Right cardiac atrium (tissue), 5 donors: ENCODE measurements around the gene AP3S2. TPM values are rescaled to one million over a fixed set of nuclear protein-coding genes. Genes with fewer than 3 reads are reported as not detected.

ENCODE experiments used
- ATAC-seq, 2 donors: fragments of 200-7000 bp; cut with Tn5 transposase; one replicate each; pipeline versions ENCODE4 v1.8.0 to v1.9.1; 2020; ENCODE audit warnings: moderate library complexity in 2 of 2, mild to moderate bottlenecking in 1 of 2
- DNase-seq, 3 donors: peaks; one replicate each; pipeline ENCODE4 v3.0.0-alpha.2; 2020
- H3K27ac ChIP-seq: one replicate; pipeline ENCODE4 v1.5.1; 2013; ENCODE audit warnings: mild to moderate bottlenecking, low read length, control low read depth, moderate library complexity
- H3K27me3 ChIP-seq: one replicate; pipeline ENCODE4 v1.6.1; 2013; ENCODE audit not compliant: control insufficient read depth, insufficient read depth
- H3K4me1 ChIP-seq: one replicate; pipeline ENCODE4 v1.6.1; 2013; ENCODE audit warnings: low read length; ENCODE audit not compliant: control insufficient read depth, insufficient read depth
- H3K4me3 ChIP-seq: one replicate; pipeline ENCODE4 v1.5.1; 2013; ENCODE audit warnings: low read length, control low read depth
- H3K9me3 ChIP-seq: one replicate; pipeline ENCODE4 v1.6.1; 2013; ENCODE audit warnings: low read length; ENCODE audit not compliant: control insufficient read depth
- WGBS: extraction: QIAGEN DNeasy Blood & Tissue Kit; methylation state at CpG from one replicate; pipeline ENCODE4 v1.1.7; 2013; 5-methylcytosine and 5-hydroxymethylcytosine counted together
- intact Hi-C, 4 donors: fragments of 100-400 bp; cut with DNase I; formaldehyde crosslinking; loops; one replicate each; pipeline versions ENCODE4 v1.11.0 to v1.14.0; 2022 to 2023
- polyA plus RNA-seq: library from polyadenylated mRNA; stranded (reverse); fragments of 200-250 nt; gene quantifications from one replicate; pipeline ENCODE4 v1.2.3, GENCODE V29; 2013
- total RNA-seq, 4 donors: library from RNA; stranded (reverse); fragmentation: NEBNext Ultra II Directional; extraction: Animal tissue kit (Norgen Biotek cat#: 25700); gene quantifications; one replicate each; pipeline ENCODE4 v1.2.1, GENCODE V29; 2021
- donor health status: healthy with polysubstance abuse.
- donor health status: DM: no; HTN: yes; CAD: no.
- donor health status: DM: no; HTN: no; CAD: no.
- donor health status: DM: no; HTN: yes; CAD: no; lungs with severe emphysema.
- donor health status: DM: yes; HTN: yes; CAD: no.

Gene AP3S2
- total and polyA plus RNA-seq, 5 donors = 28.8 to 42.6 (median 40.2) TPM

- H3K4me1 ChIP-seq = no peaks in the 10 kb centered on the region
- H3K27ac ChIP-seq = no peak overlapping the region
- DNase-seq (no peak), ATAC-seq (no peak)
- intact Hi-C loops = loop anchor here in 1 of 4 donors (10.0 kb wide), 1 partner anchor 137 kb away; no protein-coding TSS in a partner anchor
- no peaks in the 10 kb centered on the region for H3K9me3 ChIP-seq
- H3K27me3 ChIP-seq = no peaks in the 10 kb centered on the region
- no peak overlapping the region for H3K4me3 ChIP-seq
- 67% methylated on average over 4 of the region's 4 CpGs for WGBS
Observed at GRCh38 chr15:89917442-89918101, 23.8 kb upstream of the AP3S2 start.

DNA sequence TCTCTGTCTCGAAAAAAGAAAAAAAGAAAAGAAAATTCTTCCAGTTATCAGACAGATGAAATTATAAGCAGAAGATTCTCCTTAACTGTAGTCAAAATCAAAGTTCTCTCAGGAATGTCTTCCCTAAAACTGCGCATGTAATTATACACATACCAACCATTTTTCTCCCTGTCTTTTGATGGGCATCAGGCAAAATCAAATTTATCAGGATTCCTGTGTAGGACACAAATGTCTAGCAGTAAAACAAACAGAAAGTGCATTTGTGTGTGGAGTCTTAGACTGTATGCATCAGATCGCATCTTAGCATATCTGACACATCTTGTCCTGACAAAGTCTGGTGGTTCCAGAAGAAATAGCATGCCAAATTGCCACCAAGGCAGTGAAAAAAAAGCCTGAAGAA, 22.9 kb upstream of the AP3S2 start:
- no peak for ATAC-seq
- H3K4me3 ChIP-seq = no peak overlapping the region
- H3K27me3 ChIP-seq = no peaks in the 10 kb centered on the region
- no peak overlapping the region for H3K27ac ChIP-seq
- 66% methylated on average over 3 of the region's 3 CpGs for whole genome bisulfite sequencing
- H3K9me3 ChIP-seq = no peaks in the 10 kb centered on the region
- no peak for DNase-seq
- H3K4me1 ChIP-seq = no peaks in the 10 kb centered on the region
- intact Hi-C loops = loop anchor here in 1 of 4 donors (10.0 kb wide), 1 partner anchor 138 kb away; no protein-coding TSS in a partner anchor

GRCh38 chr15:89912674-89913396, 19.0 kb upstream of the AP3S2 start, which contains the start of gene ARPIN:
TSS of gene ARPIN (minus strand) at chr15:89912952. CDS start at chr15:89912835, 117 bp downstream.
- intact Hi-C loops = loop anchor here in 1 of 4 donors (10.0 kb wide), 1 partner anchor 142 kb away; no protein-coding TSS in a partner anchor
- peak; percentile 73 to 87 (median 87) for DNase-seq
- 6% methylated on average over 57 of the region's 57 CpGs for WGBS
- H3K27ac ChIP-seq = peak within 1 kb of the TSS; percentile 22
- no peaks in the 10 kb centered on the region for H3K27me3 ChIP-seq
- peak within 1 kb of the TSS; percentile 72 for H3K4me3 ChIP-seq
- ATAC-seq = peak; percentile 91 to 92
- H3K9me3 ChIP-seq = no peaks in the 10 kb centered on the region
- no peaks in the 10 kb centered on the region for H3K4me1 ChIP-seq

- H3K4me3 ChIP-seq = peak overlapping the region; percentile 72
- DNase-seq (peak; percentile 55 to 81 (median 79)), ATAC-seq (peak; percentile 86 to 89)
- H3K27me3 ChIP-seq = no peaks in the 10 kb centered on the region
- intact Hi-C loops = loop anchor here in 1 of 4 donors (10.0 kb wide), 1 partner anchor 143 kb away; no protein-coding TSS in a partner anchor
- no peak overlapping the region for H3K27ac ChIP-seq
- H3K9me3 ChIP-seq = no peaks in the 10 kb centered on the region
- H3K4me1 ChIP-seq = no peaks in the 10 kb centered on the region
- WGBS = 3% methylated on average over 36 of the region's 36 CpGs
Observed at GRCh38 chr15:89912145-89912673, 18.4 kb upstream of the AP3S2 start.

- Histone ChIP-seq H3K27me3 (no peaks in the 10 kb centered on the region), H3K9me3 (no peaks in the 10 kb centered on the region), H3K4me3 (no peak overlapping the region), H3K4me1 (no peaks in the 10 kb centered on the region), H3K27ac (no peak overlapping the region)
- 76% methylated on average over 6 of the region's 6 CpGs for WGBS
- ATAC-seq (no peak), DNase-seq (no peak)
- intact Hi-C loops = loop anchor here in 1 of 4 donors (10.0 kb wide), 1 partner anchor 144 kb away; no protein-coding TSS in a partner anchor
Observed at GRCh38 chr15:89910891-89911626, 17.3 kb upstream of the AP3S2 start.

GRCh38 chr15:89909611-89910010, 15.8 kb upstream of the AP3S2 start:
- 47% methylated on average over 2 of the region's 2 CpGs for WGBS
- intact Hi-C loops = loop anchor here in 2 of 4 donors (10.0 kb wide), 2 partner anchors 145 to 165 kb away; no protein-coding TSS in a partner anchor
- no peak for ATAC-seq

DNA sequence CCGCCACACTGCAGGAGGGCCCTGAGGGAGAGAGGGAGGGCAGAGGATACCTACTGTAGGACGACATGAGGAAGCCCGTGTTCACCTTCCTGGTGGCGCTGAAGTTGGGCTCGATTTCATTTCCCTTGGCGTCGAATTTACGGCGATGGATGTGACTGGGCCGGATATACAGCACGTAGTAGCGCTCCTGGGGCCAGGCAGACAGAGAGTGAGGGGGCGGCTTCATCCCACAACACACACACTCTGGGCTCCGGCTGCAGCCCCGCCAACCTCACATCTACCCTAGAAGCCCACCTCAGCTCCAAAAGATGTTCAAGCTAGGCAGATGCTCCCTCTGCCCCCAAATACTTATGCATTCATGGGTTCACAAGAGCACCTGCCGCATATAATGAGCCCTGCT, 14.4 kb upstream of the AP3S2 start:
- intact Hi-C loops = loop anchor here in 1 of 4 donors (10.0 kb wide), 1 partner anchor 167 kb away; no protein-coding TSS in a partner anchor
- no peak for ATAC-seq
- no peaks in the 10 kb centered on the region for H3K9me3 ChIP-seq

More at GRCh38 chr15:89909611-89910010, 15.8 kb upstream of the AP3S2 start:
- no peak overlapping the region for H3K27ac ChIP-seq
- no peaks in the 10 kb centered on the region for H3K27me3 ChIP-seq
- H3K9me3 ChIP-seq = no peaks in the 10 kb centered on the region
- H3K4me3 ChIP-seq = no peak overlapping the region
- no peaks in the 10 kb centered on the region for H3K4me1 ChIP-seq
- DNase-seq = no peak

GRCh38 chr15:89907289-89907688, 13.5 kb upstream of the AP3S2 start:
- DNase-seq = no peak
- intact Hi-C loops = loop anchor here in 1 of 4 donors (10.0 kb wide), 1 partner anchor 168 kb away; no protein-coding TSS in a partner anchor
- Histone ChIP-seq H3K4me1 (no peaks in the 10 kb centered on the region), H3K4me3 (no peak overlapping the region), H3K27me3 (no peaks in the 10 kb centered on the region), H3K9me3 (no peaks in the 10 kb centered on the region), H3K27ac (no peak overlapping the region)
- no peak for ATAC-seq
- WGBS = 93% methylated on average over 7 of the region's 7 CpGs

More for the DNA sequence above, 14.4 kb upstream of the AP3S2 start:
- Histone ChIP-seq H3K4me3 (no peak overlapping the region), H3K27me3 (no peaks in the 10 kb centered on the region), H3K27ac (no peak overlapping the region), H3K4me1 (no peaks in the 10 kb centered on the region)
- DNase-seq = no peak
- 93% methylated on average over 16 of the region's 16 CpGs for WGBS

DNA sequence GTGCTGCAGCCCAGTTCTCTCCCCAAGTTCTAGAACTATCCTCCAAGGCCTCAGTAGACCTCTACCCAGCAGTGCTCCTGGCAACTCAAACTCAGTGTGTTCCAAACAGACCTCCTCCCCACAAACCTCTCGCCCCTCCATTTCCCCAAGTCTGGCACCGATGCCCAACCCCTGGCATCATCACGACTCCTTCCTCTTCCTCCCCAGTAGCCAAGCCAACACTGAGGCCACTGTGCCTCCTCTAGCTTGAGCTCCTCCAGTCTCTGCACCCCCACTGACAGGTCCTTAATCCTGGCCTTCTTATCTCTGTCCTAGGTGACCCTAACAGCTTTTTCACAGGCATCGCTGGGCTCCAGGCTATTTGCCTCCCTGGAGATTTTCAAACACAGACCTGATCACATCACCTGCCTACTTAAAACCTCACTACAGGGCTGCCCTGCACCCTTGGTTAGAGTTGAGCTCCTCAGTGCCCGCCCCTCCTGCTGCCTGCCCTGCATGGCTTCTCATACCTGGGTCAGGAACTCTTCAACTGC, 12.1 kb upstream of the AP3S2 start:
- DNase-seq (no peak), ATAC-seq (no peak)
- H3K4me1 ChIP-seq = peaks cover 3% of the 10 kb centered on the region
- no peaks in the 10 kb centered on the region for H3K9me3 ChIP-seq
- WGBS = 93% methylated on average over 5 of the region's 5 CpGs
- no peaks in the 10 kb centered on the region for H3K27me3 ChIP-seq
- intact Hi-C loops = loop anchor here in 1 of 4 donors (10.0 kb wide), 1 partner anchor 169 kb away; no protein-coding TSS in a partner anchor
- no peak overlapping the region for H3K27ac ChIP-seq
- H3K4me3 ChIP-seq = no peak overlapping the region

DNA sequence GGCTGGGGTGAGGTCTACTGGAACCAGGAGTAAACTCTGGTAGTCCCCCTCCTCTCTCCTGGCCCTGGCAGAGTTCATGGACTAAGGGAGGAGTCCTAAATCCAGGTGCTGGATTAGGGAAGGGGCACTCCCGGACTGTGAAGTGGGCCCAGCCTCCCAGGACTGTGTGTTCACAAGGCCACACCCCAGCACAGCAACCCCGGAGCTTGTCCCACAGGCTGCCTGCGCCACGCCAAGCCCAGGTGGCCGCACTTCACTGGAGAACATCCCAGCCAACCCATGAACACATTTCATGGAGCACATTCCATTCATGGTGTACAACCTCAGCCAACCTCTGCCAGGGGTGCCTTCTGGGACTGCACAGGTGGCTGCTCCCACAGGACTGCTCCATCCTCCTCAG, 10.7 kb upstream of the AP3S2 start:
- no peak overlapping the region for H3K27ac ChIP-seq
- H3K27me3 ChIP-seq = no peaks in the 10 kb centered on the region
- intact Hi-C loops = loop anchor here in 2 of 4 donors (5.0 to 10.0 kb wide), 2 partner anchors 168 to 170 kb away; no protein-coding TSS in a partner anchor
- peak in 1 of 3 donors; percentile 53 for DNase-seq
- ATAC-seq = no peak
- H3K9me3 ChIP-seq = no peaks in the 10 kb centered on the region
- H3K4me3 ChIP-seq = no peak overlapping the region
- peaks cover 3% of the 10 kb centered on the region for H3K4me1 ChIP-seq
- 95% methylated on average over 5 of the region's 5 CpGs for WGBS
